Caco-2 (cell line): ENCODE results near the gene PIR. TPM values are rescaled to one million over a fixed set of nuclear protein-coding genes. Genes with fewer than 3 reads are reported as not detected.

ENCODE experiments used
- BruUV-seq: library from RNA; stranded (reverse); fragments of 400-500 nt; replicated peaks from 2 replicates; lab custom pipeline; 2021; lab: Mats Ljungman, UMichigan
- CTCF ChIA-PET: fragments of 300-600 bp; sonication (Branson Sonifier 250); formaldehyde crosslinking; loops from one replicate; lab custom pipeline; 2022; ENCODE audit warnings: antibody characterized with exemption; lab: Charles Lee
- POLR2A ChIA-PET: fragments of 300-600 bp; sonication (Branson Sonifier 250); formaldehyde crosslinking; loops from one replicate; lab custom pipeline; 2022; ENCODE audit warnings: antibody characterized with exemption; lab: Charles Lee
- DNase-seq, 2 experiments: peaks; one replicate each; pipeline versions ENCODE4 v3.0.0 to v3.0.0-alpha.2; 2020 to 2022
- H3K27me3 ChIP-seq: replicated peaks from 2 replicates; pipeline ENCODE4 v1.6.0; 2011; ENCODE audit warnings: low read length; ENCODE audit not compliant: control insufficient read depth, insufficient read depth
- H3K36me3 ChIP-seq: 2 replicates; pipeline ENCODE4 v1.5.1; 2011; ENCODE audit warnings: low read length; ENCODE audit not compliant: control insufficient read depth, insufficient read depth
- H3K4me1 ChIP-seq: fragments of 250-450 bp; sonication (Bioruptor Pico); 2 replicates; pipeline ENCODE4 v1.5.1; 2020; ENCODE audit warnings: mild to moderate bottlenecking
- H3K4me3 ChIP-seq: 2 replicates; pipeline ENCODE4 v1.5.1; 2011; ENCODE audit warnings: low read depth, mild to moderate bottlenecking, control low read depth, low read length
- H3K9me3 ChIP-seq: fragments of 250-450 bp; sonication (Bioruptor Pico); 2 replicates; pipeline ENCODE4 v1.5.1; 2020; ENCODE audit warnings: mild to moderate bottlenecking, moderate library complexity
- H3K27ac Mint-ChIP-seq: one replicate; pipeline ENCODE4 v1.8.0; 2022; ENCODE audit warnings: mixed read lengths; ENCODE audit not compliant: unreplicated experiment
- H3K27me3 Mint-ChIP-seq: one replicate; pipeline ENCODE4 v1.8.0; 2022; ENCODE audit warnings: mixed read lengths; ENCODE audit not compliant: insufficient read depth, unreplicated experiment
- H3K36me3 Mint-ChIP-seq: one replicate; pipeline ENCODE4 v1.8.0; 2022; ENCODE audit warnings: mild to moderate bottlenecking, mixed read lengths; ENCODE audit not compliant: insufficient read depth, unreplicated experiment
- H3K4me1 Mint-ChIP-seq: one replicate; pipeline ENCODE4 v1.8.0; 2022; ENCODE audit warnings: low read depth, mixed read lengths; ENCODE audit not compliant: unreplicated experiment
- H3K4me3 Mint-ChIP-seq: one replicate; pipeline ENCODE4 v1.8.0; 2022; ENCODE audit warnings: mild to moderate bottlenecking, moderate library complexity, mixed read lengths; ENCODE audit not compliant: unreplicated experiment
- H3K9me3 Mint-ChIP-seq: one replicate; pipeline ENCODE4 v1.8.0; 2022; ENCODE audit warnings: mixed read lengths; ENCODE audit not compliant: unreplicated experiment
- CTCF ChIP-seq, 2 experiments: fragments of 200-600 bp in 1 of 2; IDR thresholded peaks; 1 replicate in 1 of 2; 2 replicates in 1 of 2; pipeline versions ENCODE4 v1.5.1 to v1.8.0; 2011 to 2022; ENCODE audit warnings: antibody characterized with exemption in 1 of 2, control low read depth in 1 of 2, inconsistent platforms in 1 of 2, low read depth in 1 of 2, low read length in 1 of 2, mild to moderate bottlenecking in 1 of 2, moderate library complexity in 1 of 2; ENCODE audit not compliant: insufficient read depth in 1 of 2, severe bottlenecking in 1 of 2, unreplicated experiment in 1 of 2
- intact Hi-C: fragments of 100-400 bp; cut with micrococcal nuclease; formaldehyde crosslinking; loops from one replicate; pipeline ENCODE4 v1.10.0; 2022; ENCODE audit not compliant: unreplicated experiment
- total RNA-seq: library from RNA; stranded (reverse); gene quantifications from 2 replicates; pipeline ENCODE4 v1.2.3, GENCODE V29; 2022

The PIR gene
- total RNA-seq, 1 experiment from 2014 or later = 15.7 TPM

- Mint-ChIP-seq H3K27me3 (no peaks in the 10 kb centered on the region), H3K9me3 (no peaks in the 10 kb centered on the region), H3K36me3 (no peaks in the 10 kb centered on the region), H3K4me3 (no peak overlapping the region), H3K27ac (no peak overlapping the region), H3K4me1 (peaks cover 2% of the 10 kb centered on the region)
- Histone ChIP-seq H3K27me3 (no peaks in the 10 kb centered on the region), H3K9me3 (no peaks in the 10 kb centered on the region), H3K36me3 (no peaks in the 10 kb centered on the region), H3K4me1 (no peaks in the 10 kb centered on the region), H3K4me3 (no peak overlapping the region)
- no peak for TF ChIP-seq CTCF (IDR thresholded peaks at IDR 0.05; ENCODE audit: insufficient read depth in 1 of 2, low read depth in 1 of 2, low read length in 1 of 2, severe bottlenecking in 1 of 2, unreplicated experiment in 1 of 2)
- intact Hi-C loops = loop anchor here (1.0 to 5.0 kb wide), 2 partner anchors 67 to 149 kb away; no protein-coding TSS in a partner anchor
- BruUV-seq = no TSS peak
- POLR2A ChIA-PET = no interaction called here
- CTCF ChIA-PET = no interaction called here
- DNase-seq = no peak
Observed at GRCh38 chrX:15498741-15499140, 5.6 kb upstream of the PIR start.

- Mint-ChIP-seq H3K36me3 (no peaks in the 10 kb centered on the region), H3K27ac (no peak overlapping the region), H3K27me3 (no peaks in the 10 kb centered on the region), H3K4me1 (peaks cover 6% of the 10 kb centered on the region), H3K9me3 (no peaks in the 10 kb centered on the region), H3K4me3 (no peak overlapping the region)
- Histone ChIP-seq H3K9me3 (no peaks in the 10 kb centered on the region), H3K4me1 (no peaks in the 10 kb centered on the region), H3K36me3 (no peaks in the 10 kb centered on the region), H3K4me3 (no peak overlapping the region), H3K27me3 (no peaks in the 10 kb centered on the region)
- ChIA-PET POLR2A (no interaction called here), CTCF (no interaction called here)
- TF ChIP-seq CTCF (IDR thresholded peaks at IDR 0.05; ENCODE audit: insufficient read depth in 1 of 2, low read depth in 1 of 2, low read length in 1 of 2, severe bottlenecking in 1 of 2, unreplicated experiment in 1 of 2) = peak; percentile 44 to 69
- no TSS peak for BruUV-seq
- peak; percentile 45 to 66 for DNase-seq
- intact Hi-C loops = loop anchor here (1.0 to 5.0 kb wide), 2 partner anchors 67 to 149 kb away; no protein-coding TSS in a partner anchor
Observed at GRCh38 chrX:15497865-15498264, 4.7 kb upstream of the PIR start.

GRCh38 chrX:15496824-15497223, 3.7 kb upstream of the PIR start:
- H3K4me1 Mint-ChIP-seq = peaks cover 6% of the 10 kb centered on the region
- H3K4me3 Mint-ChIP-seq = no peak overlapping the region
- H3K4me1 ChIP-seq = 0 out of 2 replicates have a peak, but pooled peaks cover 6% of the 10 kb centered on the region
- no peak for DNase-seq
- POLR2A ChIA-PET = no interaction called here
- H3K36me3 ChIP-seq = no peaks in the 10 kb centered on the region
- no peak for TF ChIP-seq CTCF (IDR thresholded peaks at IDR 0.05; ENCODE audit: insufficient read depth in 1 of 2, low read depth in 1 of 2, low read length in 1 of 2, severe bottlenecking in 1 of 2, unreplicated experiment in 1 of 2)
- H3K9me3 ChIP-seq = no peaks in the 10 kb centered on the region
- no peaks in the 10 kb centered on the region for H3K27me3 Mint-ChIP-seq
- intact Hi-C loops = loop anchor here (5.0 kb wide), 1 partner anchor 150 kb away; no protein-coding TSS in a partner anchor
- CTCF ChIA-PET = no interaction called here
- no TSS peak for BruUV-seq
- H3K9me3 Mint-ChIP-seq = no peaks in the 10 kb centered on the region
- H3K27ac Mint-ChIP-seq = no peak overlapping the region
- H3K4me3 ChIP-seq = no peak overlapping the region
- H3K27me3 ChIP-seq = no peaks in the 10 kb centered on the region
- H3K36me3 Mint-ChIP-seq = no peaks in the 10 kb centered on the region
